GM19468 (cell line): ENCODE data around the gene SKAP2.

Experiments
- ATAC-seq: cut with Tn5 transposase; IDR thresholded peaks from one replicate; pipeline ENCODE4 v1.9.1; 2021; ENCODE audit warnings: mild to moderate bottlenecking, moderate library complexity, moderate number of reproducible peaks; ENCODE audit not compliant: unreplicated experiment; ENCODE audit errors: extremely low read depth

The SKAP2 gene

DNA sequence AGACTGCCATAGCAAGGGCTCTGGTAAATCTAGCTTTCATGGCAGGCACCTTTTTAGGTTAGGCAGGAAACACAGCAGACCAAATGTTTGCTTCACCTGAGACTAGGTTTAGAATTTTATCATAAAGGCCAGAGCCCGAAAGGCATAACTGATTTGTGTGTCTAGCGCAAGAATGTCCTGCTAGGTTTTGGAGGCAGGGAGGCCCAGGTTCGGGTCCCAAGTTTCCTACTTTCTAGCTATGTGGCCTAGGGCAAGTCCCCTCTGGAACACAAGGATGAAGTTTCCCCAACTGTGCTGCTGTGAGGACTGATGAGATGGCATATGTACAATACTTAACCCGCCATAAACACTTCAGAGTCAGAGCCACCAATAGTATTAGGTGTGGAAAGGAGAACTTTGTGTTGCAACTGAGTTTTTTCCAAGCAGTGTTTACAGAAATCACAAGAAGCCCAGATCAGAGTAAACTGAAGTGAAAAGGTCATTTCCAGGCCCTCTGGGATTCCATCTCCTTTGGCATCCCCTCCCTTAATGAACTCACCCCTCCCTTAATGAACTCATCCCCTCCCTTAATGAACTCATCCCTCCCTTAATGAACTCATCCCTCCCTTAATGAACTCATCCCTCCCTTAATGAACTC lies 244.9 kb downstream of the SKAP2 start:
- no peak for ATAC-seq

DNA sequence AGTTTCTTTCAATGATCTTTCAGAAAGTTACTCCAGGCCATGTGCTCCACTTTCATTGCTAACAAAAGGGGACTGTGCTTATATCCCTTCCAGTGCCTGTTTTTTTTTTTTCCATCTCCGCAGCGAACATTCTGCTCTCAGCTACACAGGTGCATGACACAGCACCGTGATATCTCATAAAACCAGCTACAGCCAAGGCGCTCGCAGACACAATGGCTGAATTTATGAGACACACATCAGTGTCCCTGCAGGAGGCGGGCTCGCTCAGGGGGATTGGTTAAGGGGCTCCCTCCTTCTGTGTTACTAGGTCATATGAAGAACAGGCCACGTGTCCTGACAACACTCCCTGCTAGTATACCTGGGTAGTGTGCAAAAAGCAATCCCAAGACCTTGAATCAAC lies 245.5 kb downstream of the SKAP2 start:
- no peak for ATAC-seq

- ATAC-seq = no peak
Measured at GRCh38 chr7:26618449-26618848, 245.9 kb downstream of the SKAP2 start.
